Mesenchymal stem cell (in vitro differentiated cells and primary cell): ENCODE results near the gene PBX1.

Experiments used
- DNase-seq: peaks from one replicate; pipeline ENCODE4 v3.0.0-alpha.2; 2013
- H2AFZ ChIP-seq: one replicate; pipeline ENCODE4 v1.6.1; 2013; ENCODE audit warnings: low read depth, mild to moderate bottlenecking, control low read depth, inconsistent platforms, low read length, moderate library complexity
- H2AK5ac ChIP-seq: 2 replicates; pipeline ENCODE4 v1.6.1; 2013; ENCODE audit warnings: low read length, moderate library complexity, mild to moderate bottlenecking, inconsistent platforms; ENCODE audit not compliant: severe bottlenecking
- H2BK120ac ChIP-seq: one replicate; pipeline ENCODE4 v1.6.1; 2013; ENCODE audit warnings: low read depth, mild to moderate bottlenecking, inconsistent platforms, low read length, moderate library complexity
- H2BK12ac ChIP-seq, 2 experiments: one replicate each; pipeline ENCODE4 v1.6.1; 2013; ENCODE audit warnings: inconsistent platforms in 2 of 2, low read length in 2 of 2, mild to moderate bottlenecking in 2 of 2, moderate library complexity in 2 of 2, control low read depth in 1 of 2
- H2BK15ac ChIP-seq: one replicate; pipeline ENCODE4 v1.6.1; 2013; ENCODE audit warnings: mild to moderate bottlenecking, low read depth, inconsistent platforms; ENCODE audit not compliant: poor library complexity, severe bottlenecking
- H2BK5ac ChIP-seq: 2 replicates; pipeline ENCODE4 v1.6.1; 2013; ENCODE audit warnings: low read depth, mild to moderate bottlenecking, low read length, control low read depth, inconsistent platforms; ENCODE audit not compliant: poor library complexity, severe bottlenecking
- H3K14ac ChIP-seq, 2 experiments: one replicate each; pipeline ENCODE4 v1.6.1; 2013; ENCODE audit warnings: inconsistent platforms in 2 of 2, low read length in 2 of 2, control low read depth in 1 of 2, mild to moderate bottlenecking in 1 of 2, moderate library complexity in 1 of 2
- H3K18ac ChIP-seq, 2 experiments: one replicate each; pipeline ENCODE4 v1.6.1; 2013; ENCODE audit warnings: inconsistent platforms in 2 of 2, low read length in 2 of 2, control low read depth in 1 of 2, low read depth in 1 of 2, mild to moderate bottlenecking in 1 of 2
- H3K23ac ChIP-seq, 2 experiments: one replicate each; pipeline ENCODE4 v1.6.1; 2013; ENCODE audit warnings: inconsistent platforms in 2 of 2, low read length in 2 of 2, mild to moderate bottlenecking in 2 of 2, moderate library complexity in 2 of 2, control low read depth in 1 of 2
- H3K27ac ChIP-seq: 2 replicates; pipeline ENCODE4 v1.5.1; 2013; ENCODE audit warnings: mild to moderate bottlenecking, moderate library complexity, low read length, control low read depth, inconsistent platforms; ENCODE audit not compliant: poor library complexity, severe bottlenecking
- H3K27me3 ChIP-seq, 2 experiments: 2 replicates each; pipeline versions ENCODE4 v1.6.1 to v1.7.0; 2013; ENCODE audit warnings: low read length in 2 of 2, mild to moderate bottlenecking in 2 of 2, moderate library complexity in 2 of 2, control low read depth in 1 of 2, inconsistent platforms in 1 of 2; ENCODE audit not compliant: control insufficient read depth in 1 of 2, insufficient read depth in 1 of 2
- H3K36me3 ChIP-seq, 2 experiments: 2 replicates each; pipeline versions ENCODE4 v1.6.1 to v1.7.0; 2013; ENCODE audit warnings: low read length in 2 of 2, control low read depth in 1 of 2, inconsistent platforms in 1 of 2, low read depth in 1 of 2, mild to moderate bottlenecking in 1 of 2; ENCODE audit not compliant: insufficient read depth in 2 of 2, control insufficient read depth in 1 of 2
- H3K4ac ChIP-seq, 2 experiments: one replicate each; pipeline ENCODE4 v1.6.1; 2013; ENCODE audit warnings: inconsistent platforms in 2 of 2, low read length in 2 of 2, mild to moderate bottlenecking in 2 of 2, moderate library complexity in 2 of 2, control low read depth in 1 of 2, low read depth in 1 of 2
- H3K4me1 ChIP-seq: 2 replicates; pipeline ENCODE4 v1.6.1; 2013; ENCODE audit warnings: low read depth, low read length, control low read depth; ENCODE audit not compliant: control insufficient read depth, insufficient read depth
- H3K4me2 ChIP-seq: 2 replicates; pipeline ENCODE4 v1.6.1; 2013; ENCODE audit warnings: low read length, mild to moderate bottlenecking, inconsistent platforms; ENCODE audit not compliant: poor library complexity, severe bottlenecking
- H3K4me3 ChIP-seq, 2 experiments: 2 replicates each; pipeline versions ENCODE4 v1.5.1 to v1.7.0; 2013; ENCODE audit warnings: low read length in 2 of 2, mild to moderate bottlenecking in 2 of 2, control low read depth in 1 of 2, low read depth in 1 of 2; ENCODE audit not compliant: insufficient read depth in 1 of 2
- H3K79me1 ChIP-seq: replicated peaks from 2 replicates; pipeline ENCODE4 v1.6.1; 2013; ENCODE audit warnings: mild to moderate bottlenecking, control low read depth, low read length, inconsistent platforms; ENCODE audit not compliant: poor library complexity, severe bottlenecking
- H3K9ac ChIP-seq: 2 replicates; pipeline ENCODE4 v1.7.0; 2013; ENCODE audit warnings: mild to moderate bottlenecking, low read length, moderate library complexity
- H3K9me3 ChIP-seq: 2 replicates; pipeline ENCODE4 v1.7.0; 2013; ENCODE audit warnings: mild to moderate bottlenecking, low read length; ENCODE audit not compliant: control insufficient read depth
- H4K8ac ChIP-seq: one replicate; pipeline ENCODE4 v1.6.1; 2013; ENCODE audit warnings: inconsistent platforms, mild to moderate bottlenecking, low read length, moderate library complexity
- H4K91ac ChIP-seq: one replicate; pipeline ENCODE4 v1.6.1; 2013; ENCODE audit warnings: mild to moderate bottlenecking, low read length, inconsistent platforms
- WGBS: methylation state at CpG from one replicate; pipeline ENCODE4 v1.1.7; 2013; ENCODE audit warnings: mixed read lengths; 5-methylcytosine and 5-hydroxymethylcytosine counted together

Gene PBX1

GRCh38 chr1:164792410-164793004 is 233.5 kb downstream of the PBX1 start:
- H3K27me3 ChIP-seq, result no peaks in the 10 kb centered on the region
- DNase-seq, result no peak
- no peak overlapping the region for H3K4me2 ChIP-seq
- no peak overlapping the region for H2AK5ac ChIP-seq
- H3K4ac ChIP-seq, result no peak overlapping the region
- H3K36me3 ChIP-seq, result peaks cover 7 to 22% of the 10 kb centered on the region in 2 experiments
- no peak overlapping the region for H4K8ac ChIP-seq
- no peak overlapping the region for H3K23ac ChIP-seq
- no peak overlapping the region for H2BK5ac ChIP-seq
- no peaks in the 10 kb centered on the region for H3K9me3 ChIP-seq
- no peak overlapping the region for H3K14ac ChIP-seq
- H3K18ac ChIP-seq, result no peak overlapping the region
- no peak overlapping the region for H3K9ac ChIP-seq
- no peak overlapping the region for H2BK12ac ChIP-seq
- H2BK120ac ChIP-seq, result no peak overlapping the region
- peaks cover 4% of the 10 kb centered on the region for H3K79me1 ChIP-seq
- WGBS, result 99% methylated on average over 13 of the region's 21 CpGs
- no peak overlapping the region for H3K27ac ChIP-seq
- H2BK15ac ChIP-seq, result no peak overlapping the region
- no peak overlapping the region for H3K4me3 ChIP-seq
- no peak overlapping the region for H4K91ac ChIP-seq
- H3K4me1 ChIP-seq, result peaks cover 3% of the 10 kb centered on the region
- H2AFZ ChIP-seq, result no peak overlapping the region

- H2BK15ac ChIP-seq, result no peak overlapping the region
- no peak overlapping the region for H3K4ac ChIP-seq
- H3K4me1 ChIP-seq, result peaks cover 3% of the 10 kb centered on the region
- 48% methylated on average over 2 of the region's 2 CpGs for WGBS
- H3K4me3 ChIP-seq, result no peak overlapping the region
- peak; percentile 93 for DNase-seq
- H3K9ac ChIP-seq, result no peak overlapping the region
- H4K8ac ChIP-seq, result no peak overlapping the region
- no peak overlapping the region for H2AFZ ChIP-seq
- H4K91ac ChIP-seq, result no peak overlapping the region
- H2BK12ac ChIP-seq, result no peak overlapping the region
- H3K23ac ChIP-seq, result no peak overlapping the region
- no peak overlapping the region for H3K4me2 ChIP-seq
- H3K27me3 ChIP-seq, result no peaks in the 10 kb centered on the region
- peaks cover 7 to 27% of the 10 kb centered on the region in 2 experiments for H3K36me3 ChIP-seq
- no peak overlapping the region for H3K14ac ChIP-seq
- H2BK120ac ChIP-seq, result no peak overlapping the region
- no peaks in the 10 kb centered on the region for H3K9me3 ChIP-seq
- no peak overlapping the region for H3K18ac ChIP-seq
- no peak overlapping the region for H3K27ac ChIP-seq
- no peak overlapping the region for H2BK5ac ChIP-seq
- H3K79me1 ChIP-seq, result peaks cover 2% of the 10 kb centered on the region
- H2AK5ac ChIP-seq, result no peak overlapping the region
Measured at GRCh38 chr1:164794356-164794755, 235.4 kb downstream of the PBX1 start.

- no peak overlapping the region for H4K91ac ChIP-seq
- no peak overlapping the region for H3K27ac ChIP-seq
- no peak overlapping the region for H3K4me2 ChIP-seq
- no peak overlapping the region for H3K14ac ChIP-seq
- H3K9ac ChIP-seq, result no peak overlapping the region
- H3K79me1 ChIP-seq, result no peaks in the 10 kb centered on the region
- WGBS, result 60% methylated on average over 1 of the region's 2 CpGs
- DNase-seq, result no peak
- no peak overlapping the region for H3K23ac ChIP-seq
- peaks cover 11 to 53% of the 10 kb centered on the region in 2 experiments for H3K36me3 ChIP-seq
- H2BK12ac ChIP-seq, result no peak overlapping the region
- H2BK15ac ChIP-seq, result no peak overlapping the region
- no peak overlapping the region for H2AFZ ChIP-seq
- peaks cover 3% of the 10 kb centered on the region for H3K4me1 ChIP-seq
- H4K8ac ChIP-seq, result no peak overlapping the region
- H3K4me3 ChIP-seq, result no peak overlapping the region
- no peak overlapping the region for H2AK5ac ChIP-seq
- no peak overlapping the region for H3K4ac ChIP-seq
- no peaks in the 10 kb centered on the region for H3K9me3 ChIP-seq
- no peak overlapping the region for H2BK5ac ChIP-seq
- no peaks in the 10 kb centered on the region for H3K27me3 ChIP-seq
- no peak overlapping the region for H3K18ac ChIP-seq
- H2BK120ac ChIP-seq, result no peak overlapping the region
Measured at GRCh38 chr1:164796916-164797315, 237.9 kb downstream of the PBX1 start.

- H3K79me1 ChIP-seq, result no peaks in the 10 kb centered on the region
- no peak overlapping the region for H2BK5ac ChIP-seq
- no peak for DNase-seq
- H3K4me2 ChIP-seq, result no peak overlapping the region
- H2AK5ac ChIP-seq, result no peak overlapping the region
- no peaks in the 10 kb centered on the region for H3K4me1 ChIP-seq
- H3K4me3 ChIP-seq, result no peak overlapping the region
- H4K8ac ChIP-seq, result no peak overlapping the region
- H4K91ac ChIP-seq, result no peak overlapping the region
- no peak overlapping the region for H2AFZ ChIP-seq
- H3K27me3 ChIP-seq, result no peaks in the 10 kb centered on the region
- no peak overlapping the region for H3K27ac ChIP-seq
- no peak overlapping the region for H3K9ac ChIP-seq
- H3K4ac ChIP-seq, result no peak overlapping the region
- WGBS, result 97% methylated on average over 6 of the region's 6 CpGs
- H3K9me3 ChIP-seq, result no peaks in the 10 kb centered on the region
- no peak overlapping the region for H3K23ac ChIP-seq
- no peak overlapping the region for H2BK15ac ChIP-seq
- H2BK120ac ChIP-seq, result no peak overlapping the region
- peaks cover 4 to 60% of the 10 kb centered on the region in 2 experiments for H3K36me3 ChIP-seq
- no peak overlapping the region for H3K18ac ChIP-seq
- no peak overlapping the region for H3K14ac ChIP-seq
- H2BK12ac ChIP-seq, result no peak overlapping the region
Measured at GRCh38 chr1:164801246-164801731, 242.3 kb downstream of the PBX1 start.
